ENCODE data around the gene ALOXE3.

Gene ALOXE3

GRCh38 chr17:8116776-8117175, 1.5 kb downstream of the ALOXE3 start:
- Histone ChIP-seq H3K27me3 (ENCODE audit: insufficient read depth, low read length, poor library complexity) (peaks cover 52% of the 10 kb centered on the region), H3K27ac (ENCODE audit: low read length) (no peak overlapping the region), H3K9ac (ENCODE audit: low read depth, low read length) (no peak overlapping the region), H2AFZ (ENCODE audit: low read depth, low read length) (no peak overlapping the region), H3K79me2 (ENCODE audit: insufficient read depth, low read length) (no peaks in the 10 kb centered on the region), H3K4me2 (ENCODE audit: insufficient read depth, low read length) (no peak overlapping the region), H3K36me3 (ENCODE audit: insufficient read depth, low read length) (no peaks in the 10 kb centered on the region), H3K4me1 (ENCODE audit: insufficient read depth, low read length) (peaks cover 43% of the 10 kb centered on the region), H3K4me3 (ENCODE audit: low read depth in 1 of 2, low read length in 2 of 2) (no peak overlapping the region), H3K9me3 (ENCODE audit: insufficient read depth, low read length, severe bottlenecking) (no peaks in the 10 kb centered on the region), H4K20me1 (ENCODE audit: insufficient read depth, low read length) (no peaks in the 10 kb centered on the region)
- no peak for TF ChIP-seq CTCF (IDR thresholded peaks at IDR 0.05; ENCODE audit: borderline replicate concordance, extremely low read depth, low read length, poor library complexity, severe bottlenecking)
- no peak for TF ChIP-seq EZH2 (IDR thresholded peaks at IDR 0.05; ENCODE audit: borderline replicate concordance, low read depth, low read length, severe bottlenecking)
- DNase-seq (no peak), ATAC-seq (ENCODE audit: insufficient read depth, low read depth) (no peak)

GRCh38 chr17:8110907-8111306, 7.4 kb downstream of the ALOXE3 start:
- DNase-seq (no peak), ATAC-seq (ENCODE audit: insufficient read depth, low read depth) (no peak)
- Histone ChIP-seq H3K36me3 (ENCODE audit: insufficient read depth, low read length) (no peaks in the 10 kb centered on the region), H3K4me3 (ENCODE audit: low read depth in 1 of 2, low read length in 2 of 2) (no peak overlapping the region), H3K4me2 (ENCODE audit: insufficient read depth, low read length) (no peak overlapping the region), H3K79me2 (ENCODE audit: insufficient read depth, low read length) (no peaks in the 10 kb centered on the region), H3K9me3 (ENCODE audit: insufficient read depth, low read length, severe bottlenecking) (no peaks in the 10 kb centered on the region), H3K9ac (ENCODE audit: low read depth, low read length) (no peak overlapping the region), H3K27ac (ENCODE audit: low read length) (no peak overlapping the region), H2AFZ (ENCODE audit: low read depth, low read length) (no peak overlapping the region), H3K27me3 (ENCODE audit: insufficient read depth, low read length, poor library complexity) (peaks cover 22% of the 10 kb centered on the region), H4K20me1 (ENCODE audit: insufficient read depth, low read length) (no peaks in the 10 kb centered on the region), H3K4me1 (ENCODE audit: insufficient read depth, low read length) (no peaks in the 10 kb centered on the region)
- TF ChIP-seq EZH2 (IDR thresholded peaks at IDR 0.05; ENCODE audit: borderline replicate concordance, low read depth, low read length, severe bottlenecking) (no peak), CTCF (IDR thresholded peaks at IDR 0.05; ENCODE audit: borderline replicate concordance, extremely low read depth, low read length, poor library complexity, severe bottlenecking) (no peak)

GRCh38 chr17:8110456-8110804, 7.9 kb downstream of the ALOXE3 start:
- DNase-seq (no peak), ATAC-seq (ENCODE audit: insufficient read depth, low read depth) (no peak)
- H4K20me1 ChIP-seq (ENCODE audit: insufficient read depth, low read length), result no peaks in the 10 kb centered on the region
- H3K4me1 ChIP-seq (ENCODE audit: insufficient read depth, low read length), result no peaks in the 10 kb centered on the region
- H3K79me2 ChIP-seq (ENCODE audit: insufficient read depth, low read length), result no peaks in the 10 kb centered on the region
- H2AFZ ChIP-seq (ENCODE audit: low read depth, low read length), result no peak overlapping the region
- TF ChIP-seq CTCF (IDR thresholded peaks at IDR 0.05; ENCODE audit: borderline replicate concordance, extremely low read depth, low read length, poor library complexity, severe bottlenecking) (no peak), EZH2 (IDR thresholded peaks at IDR 0.05; ENCODE audit: borderline replicate concordance, low read depth, low read length, severe bottlenecking) (no peak)
- no peaks in the 10 kb centered on the region for H3K9me3 ChIP-seq (ENCODE audit: insufficient read depth, low read length, severe bottlenecking)
- H3K9ac ChIP-seq (ENCODE audit: low read depth, low read length), result no peak overlapping the region
- no peak overlapping the region for H3K4me2 ChIP-seq (ENCODE audit: insufficient read depth, low read length)
- peaks cover 18% of the 10 kb centered on the region for H3K27me3 ChIP-seq (ENCODE audit: insufficient read depth, low read length, poor library complexity)
- no peak overlapping the region for H3K27ac ChIP-seq (ENCODE audit: low read length)
- H3K4me3 ChIP-seq (ENCODE audit: low read depth in 1 of 2, low read length in 2 of 2), result no peak overlapping the region
- no peaks in the 10 kb centered on the region for H3K36me3 ChIP-seq (ENCODE audit: insufficient read depth, low read length)

Data from DND-41 (cell line).